ENCODE measurements around the gene GP1BA. TPM values are rescaled to one million over a fixed set of nuclear protein-coding genes. Genes with fewer than 3 reads are reported as not detected.
A peak's percentile ranks its signal among the peaks of the same experiment; 100 is the strongest.

The GP1BA gene
- total and polyA plus RNA-seq, 10 donors = 1.8 to 6.1 (median 2.8) TPM

DNA sequence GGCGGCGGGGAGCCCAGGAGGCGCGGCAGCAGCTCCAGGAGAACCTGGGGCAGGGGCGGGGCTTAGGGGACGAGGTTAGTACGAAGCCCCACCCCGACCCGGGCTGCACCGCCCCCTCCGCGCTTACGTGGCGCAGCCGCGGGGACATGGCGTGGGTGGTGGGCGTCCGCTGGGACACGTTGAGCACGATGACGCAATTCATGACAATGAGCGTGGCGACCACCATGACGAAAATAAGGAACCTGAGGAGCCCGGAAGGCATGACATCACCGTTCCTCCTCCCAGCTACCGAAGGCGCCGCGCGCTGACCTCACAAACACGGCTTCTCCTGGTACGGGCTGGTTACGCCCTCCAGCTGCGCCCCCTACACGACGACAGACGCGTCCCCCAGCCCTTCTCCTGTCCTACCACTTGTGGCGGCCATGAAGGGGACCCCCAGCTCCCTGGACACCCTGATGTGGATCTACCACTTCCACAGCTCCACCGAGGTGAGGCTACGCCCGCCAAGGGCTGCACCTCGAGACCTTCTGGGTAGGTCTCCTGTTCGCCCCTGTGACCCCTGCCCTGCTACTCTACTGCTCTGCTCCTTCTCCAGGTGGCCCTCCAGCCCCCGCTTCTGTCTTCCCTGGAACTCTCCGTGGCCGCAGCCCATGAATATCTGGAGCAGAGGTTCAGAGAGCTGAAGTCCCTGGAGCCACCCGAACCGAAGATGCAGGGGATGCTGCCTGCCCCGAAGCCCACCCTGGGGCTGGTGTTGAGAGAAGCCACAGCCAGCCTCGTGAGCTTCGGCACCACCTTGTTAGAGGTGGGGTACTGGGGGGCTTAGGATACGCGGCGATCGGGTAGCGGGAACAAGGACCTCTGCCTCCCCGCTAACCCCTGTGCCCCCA, 32.5 kb upstream of the GP1BA start, which contains the start of gene C17orf107:
Gene C17orf107 (plus strand): TSS at position 196 of the 890 bp plus-strand sequence. CDS start 227 bp downstream, at position 423.
- H3K27me3 ChIP-seq (replicated peaks in 1 of 7) = peaks cover 0 to 43% (median 0%) of the 10 kb centered on the region in 7 donors
- H3K36me3 ChIP-seq = peaks cover 0 to 33% (median 26%) of the 10 kb centered on the region in 6 donors
- DNase-seq = peak; percentile 96
- H3K9me3 ChIP-seq = no peaks in the 10 kb centered on the region
- no peak for TF ChIP-seq POLR2A (IDR thresholded peaks at IDR 0.05)
- TF ChIP-seq, protein P1, sequence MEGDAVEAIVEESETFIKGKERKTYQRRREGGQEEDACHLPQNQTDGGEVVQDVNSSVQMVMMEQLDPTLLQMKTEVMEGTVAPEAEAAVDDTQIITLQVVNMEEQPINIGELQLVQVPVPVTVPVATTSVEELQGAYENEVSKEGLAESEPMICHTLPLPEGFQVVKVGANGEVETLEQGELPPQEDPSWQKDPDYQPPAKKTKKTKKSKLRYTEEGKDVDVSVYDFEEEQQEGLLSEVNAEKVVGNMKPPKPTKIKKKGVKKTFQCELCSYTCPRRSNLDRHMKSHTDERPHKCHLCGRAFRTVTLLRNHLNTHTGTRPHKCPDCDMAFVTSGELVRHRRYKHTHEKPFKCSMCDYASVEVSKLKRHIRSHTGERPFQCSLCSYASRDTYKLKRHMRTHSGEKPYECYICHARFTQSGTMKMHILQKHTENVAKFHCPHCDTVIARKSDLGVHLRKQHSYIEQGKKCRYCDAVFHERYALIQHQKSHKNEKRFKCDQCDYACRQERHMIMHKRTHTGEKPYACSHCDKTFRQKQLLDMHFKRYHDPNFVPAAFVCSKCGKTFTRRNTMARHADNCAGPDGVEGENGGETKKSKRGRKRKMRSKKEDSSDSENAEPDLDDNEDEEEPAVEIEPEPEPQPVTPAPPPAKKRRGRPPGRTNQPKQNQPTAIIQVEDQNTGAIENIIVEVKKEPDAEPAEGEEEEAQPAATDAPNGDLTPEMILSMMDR (IDR thresholded peaks at IDR 0.05 in 8 of 11, conservative IDR thresholded peaks at IDR 0.05 in 3 of 11) = no peak
- TF ChIP-seq POLR2AphosphoS5 (IDR thresholded peaks at IDR 0.05) = peak; percentile 75 to 88 (median 75)
- H3K4me1 ChIP-seq = peaks cover 34 to 60% (median 50%) of the 10 kb centered on the region in 6 donors
- intact Hi-C loops (cut with DNase I; ENCODE audit: low total_unique reads) = no loop called here
- WGBS, 5 donors = 8 to 20% (median 11%) methylated on average over 36 to 60 of the region's 60 CpGs
- peak within 1 kb of the TSS; percentile 39 to 81 (median 52) for H3K4me3 ChIP-seq
- peak within 1 kb of the TSS in 6 of 8 donors; percentile 13 to 79 (median 70) for H3K27ac ChIP-seq

DNA sequence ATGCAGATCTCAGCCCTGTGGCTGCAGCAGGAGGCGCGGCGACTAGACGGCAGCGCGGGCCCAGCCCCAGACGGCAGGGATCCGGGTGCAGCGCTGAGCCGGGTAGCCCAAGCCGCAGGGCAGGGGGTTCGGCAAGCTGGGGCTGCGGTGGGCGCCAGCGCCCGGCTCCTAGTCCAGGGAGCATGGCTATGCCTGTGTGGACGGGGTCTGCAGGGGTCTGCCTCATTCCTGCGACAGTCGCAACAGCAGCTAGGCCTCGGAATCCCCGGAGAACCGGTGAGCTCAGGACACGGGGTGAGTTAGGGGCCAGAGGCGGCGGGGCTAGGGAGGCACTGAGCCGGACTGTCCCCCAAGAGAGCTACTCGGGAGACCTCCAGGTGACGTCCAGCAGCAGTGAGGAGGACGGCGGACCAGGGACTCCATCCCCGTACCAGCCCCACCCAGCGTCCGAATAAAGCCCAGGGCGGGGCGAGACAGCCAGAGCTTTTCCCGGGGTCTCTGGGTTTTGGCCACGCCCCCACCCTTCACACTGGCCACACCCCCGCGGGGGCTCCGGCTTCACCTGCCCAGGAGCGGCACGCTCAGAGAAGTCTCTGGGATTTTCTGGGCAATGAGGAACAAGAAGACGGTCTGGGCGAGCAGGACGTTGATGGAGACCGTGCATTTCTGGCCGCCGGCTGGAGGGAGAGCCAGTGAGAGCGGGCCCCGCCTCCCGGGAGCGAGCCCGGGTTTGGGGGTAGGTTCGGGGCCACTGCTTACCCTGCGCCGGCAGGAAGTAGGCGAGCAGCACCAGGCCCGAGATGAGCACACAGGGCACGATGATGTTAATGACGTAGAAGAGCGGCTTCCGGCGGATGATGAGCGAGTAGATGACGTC, 31.6 kb upstream of the GP1BA start:
- TF ChIP-seq POLR2A (IDR thresholded peaks at IDR 0.05) (no peak), POLR2AphosphoS5 (IDR thresholded peaks at IDR 0.05) (peak; percentile 24 to 62 (median 32))
- H3K36me3 ChIP-seq = peaks cover 0 to 24% (median 17%) of the 10 kb centered on the region in 6 donors
- H3K27me3 ChIP-seq (replicated peaks in 1 of 7) = peaks cover 0 to 43% (median 0%) of the 10 kb centered on the region in 7 donors
- H3K4me3 ChIP-seq = peak overlapping the region; percentile 39 to 81 (median 52)
- peaks cover 34 to 60% (median 50%) of the 10 kb centered on the region in 6 donors for H3K4me1 ChIP-seq
- 12 to 35% (median 18%) methylated on average over 29 to 65 of the region's 65 CpGs for WGBS, 5 donors
- peak; percentile 91 for DNase-seq
- intact Hi-C loops (cut with DNase I; ENCODE audit: low total_unique reads) = no loop called here
- peak overlapping the region in 6 of 8 donors; percentile 64 to 79 (median 74) for H3K27ac ChIP-seq
- H3K9me3 ChIP-seq = no peaks in the 10 kb centered on the region

GRCh38 chr17:4901108-4901647, 30.9 kb upstream of the GP1BA start:
- peak overlapping the region in 7 of 8 donors; percentile 10 to 81 (median 53) for H3K4me3 ChIP-seq
- H3K27ac ChIP-seq = peak overlapping the region in 7 of 8 donors; percentile 51 to 79 (median 74)
- no peak for DNase-seq
- intact Hi-C loops (cut with DNase I; ENCODE audit: low total_unique reads) = no loop called here
- 31 to 59% (median 42%) methylated on average over 33 to 37 of the region's 37 CpGs for WGBS, 5 donors
- TF ChIP-seq, protein P1 (IDR thresholded peaks at IDR 0.05 in 8 of 11, conservative IDR thresholded peaks at IDR 0.05 in 3 of 11) = no peak
- TF ChIP-seq POLR2AphosphoS5 (IDR thresholded peaks at IDR 0.05) (no peak), POLR2A (IDR thresholded peaks at IDR 0.05) (no peak)
- H3K4me1 ChIP-seq = peaks cover 34 to 60% (median 50%) of the 10 kb centered on the region in 6 donors
- peaks cover 0 to 43% (median 0%) of the 10 kb centered on the region in 7 donors for H3K27me3 ChIP-seq (replicated peaks in 1 of 7)
- peaks cover 0 to 17% (median 10%) of the 10 kb centered on the region in 6 donors for H3K36me3 ChIP-seq
- H3K9me3 ChIP-seq = no peaks in the 10 kb centered on the region

Measured in spleen (tissue), 11 donors.